Erythroblast (primary cell): ENCODE results near the gene ADAMTSL4.

Experiments
- GATA1 ChIP-seq: IDR thresholded peaks from 2 replicates; pipeline ENCODE4 v1.6.1; 2011; ENCODE audit warnings: low read depth, mild to moderate bottlenecking, control low read depth, low read length, moderate library complexity
- POLR2A ChIP-seq: IDR thresholded peaks from 2 replicates; pipeline ENCODE4 v1.6.1; 2011; ENCODE audit warnings: mild to moderate bottlenecking, low read length

- peak; percentile 37 for TF ChIP-seq POLR2A
- TF ChIP-seq GATA1, result no peak
Observed at GRCh38 chr1:150574260-150575071, 25.3 kb downstream of the ADAMTSL4 start.
